ENCODE measurements around the gene MAPKAPK3. TPM values are rescaled to one million over a fixed set of nuclear protein-coding genes. Genes with fewer than 3 reads are reported as not detected.

The MAPKAPK3 gene
- total RNA-seq, 1 donor from 2014 or later: 40.3 TPM

DNA sequence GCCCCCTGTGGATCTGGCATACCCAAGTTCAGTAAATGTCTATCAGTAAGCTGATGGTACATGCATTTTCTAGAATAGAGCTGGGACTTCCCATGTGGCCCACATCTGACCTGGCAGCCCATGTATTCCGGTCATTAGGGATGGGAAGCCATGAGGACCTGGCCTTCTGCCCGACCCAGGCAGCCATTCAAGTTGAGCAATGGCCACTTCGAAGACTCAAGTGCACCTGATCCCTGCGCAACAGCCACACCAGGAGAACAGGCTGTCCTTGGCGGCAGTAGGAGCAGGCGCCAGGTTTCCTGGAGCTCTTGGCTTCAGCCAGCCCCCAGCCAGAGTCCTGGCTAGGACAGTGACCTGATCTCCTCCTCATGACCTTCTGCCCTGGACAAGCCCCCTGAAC, 33.1 kb upstream of the MAPKAPK3 start:
- Mint-ChIP-seq H3K27me3 (no peaks in the 10 kb centered on the region), H3K4me3 (no peak overlapping the region), H3K9me3 (no peaks in the 10 kb centered on the region), H3K4me1 (ENCODE audit: unreplicated experiment) (no peaks in the 10 kb centered on the region), H3K27ac (peak overlapping the region; percentile 32), H3K36me3 (no peaks in the 10 kb centered on the region)
- TF ChIP-seq CTCF (conservative IDR thresholded peaks at IDR 0.05): no peak
- no peak for DNase-seq (ENCODE audit: extremely low spot score, unreplicated experiment)

DNA sequence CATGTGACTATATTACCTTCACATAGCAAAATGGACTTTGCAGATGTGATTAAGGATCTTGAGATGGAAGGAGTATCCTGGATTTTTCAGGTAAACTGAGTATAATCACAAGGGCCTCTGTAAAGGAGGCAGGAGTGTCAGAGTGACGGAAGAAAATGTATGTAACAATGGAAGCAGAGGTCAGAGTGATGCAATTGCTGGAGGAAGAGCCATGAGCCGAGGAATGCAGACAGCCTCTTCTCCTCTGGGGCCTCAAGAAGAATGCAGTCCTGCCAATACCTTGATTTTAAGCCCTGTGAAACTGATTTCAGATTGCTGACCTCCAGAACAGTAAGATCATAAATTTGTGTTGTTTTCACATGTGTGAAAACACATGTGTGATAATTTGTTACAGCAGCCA, 32.6 kb upstream of the MAPKAPK3 start:
- no peaks in the 10 kb centered on the region for H3K9me3 Mint-ChIP-seq
- H3K36me3 Mint-ChIP-seq: no peaks in the 10 kb centered on the region
- TF ChIP-seq CTCF (conservative IDR thresholded peaks at IDR 0.05): no peak
- no peak for DNase-seq (ENCODE audit: extremely low spot score, unreplicated experiment)
- H3K27me3 Mint-ChIP-seq: no peaks in the 10 kb centered on the region
- no peak overlapping the region for H3K4me3 Mint-ChIP-seq
- no peaks in the 10 kb centered on the region for H3K4me1 Mint-ChIP-seq (ENCODE audit: unreplicated experiment)
- peak overlapping the region; percentile 32 for H3K27ac Mint-ChIP-seq

DNA sequence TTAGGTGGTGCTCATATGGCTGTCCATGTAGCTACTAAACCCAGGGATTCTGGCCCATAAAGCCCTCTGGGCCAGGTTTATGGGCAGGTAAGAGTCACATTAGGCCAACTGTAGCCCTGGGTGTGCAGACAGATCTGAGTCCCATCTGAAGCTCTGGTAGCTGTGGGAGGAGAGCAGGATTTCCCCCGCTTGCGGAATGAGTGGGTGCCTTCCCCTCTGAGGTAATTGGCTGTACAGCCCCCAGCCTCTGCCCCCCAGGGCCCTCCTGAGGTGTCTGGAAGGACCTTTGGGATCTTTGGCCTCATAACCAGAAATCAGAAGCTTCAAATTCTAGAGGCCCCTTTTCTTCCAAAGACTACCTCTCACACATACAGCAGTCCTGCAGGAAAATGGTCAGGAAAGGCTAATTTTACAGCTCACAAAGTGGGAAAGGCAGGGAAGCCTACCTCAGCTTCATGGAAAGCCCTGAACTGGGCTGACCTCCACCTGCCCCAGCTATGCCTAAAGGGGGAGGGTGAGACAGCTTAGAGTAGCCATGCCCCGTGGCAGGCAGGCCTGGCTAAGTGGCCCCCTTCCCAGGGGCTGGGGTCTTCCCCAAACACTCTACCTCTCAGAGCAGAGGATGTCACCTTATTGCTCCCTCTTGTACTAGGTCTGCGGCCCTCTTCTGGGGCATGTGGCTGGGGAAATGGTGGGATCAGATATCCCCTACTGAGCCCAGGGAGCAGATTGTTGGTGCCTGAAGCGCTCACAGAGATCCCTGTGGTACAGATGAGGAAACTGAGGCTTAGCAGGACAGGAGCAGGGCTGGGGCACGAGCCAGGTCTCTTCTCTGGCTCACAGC, 30.8 kb upstream of the MAPKAPK3 start:
- Mint-ChIP-seq H3K36me3 (no peaks in the 10 kb centered on the region), H3K4me1 (ENCODE audit: unreplicated experiment) (no peaks in the 10 kb centered on the region), H3K4me3 (no peak overlapping the region), H3K27ac (no peak overlapping the region), H3K27me3 (no peaks in the 10 kb centered on the region), H3K9me3 (no peaks in the 10 kb centered on the region)
- TF ChIP-seq CTCF (conservative IDR thresholded peaks at IDR 0.05): no peak
- DNase-seq (ENCODE audit: extremely low spot score, unreplicated experiment): no peak

- TF ChIP-seq CTCF (conservative IDR thresholded peaks at IDR 0.05): no peak
- no peaks in the 10 kb centered on the region for H3K4me1 Mint-ChIP-seq (ENCODE audit: unreplicated experiment)
- no peak for DNase-seq (ENCODE audit: extremely low spot score, unreplicated experiment)
- H3K36me3 Mint-ChIP-seq: no peaks in the 10 kb centered on the region
- no peaks in the 10 kb centered on the region for H3K27me3 Mint-ChIP-seq
- H3K4me3 Mint-ChIP-seq: no peak overlapping the region
- no peaks in the 10 kb centered on the region for H3K9me3 Mint-ChIP-seq
- no peak overlapping the region for H3K27ac Mint-ChIP-seq
Observed at GRCh38 chr3:50586763-50587070, 30.2 kb upstream of the MAPKAPK3 start.

GRCh38 chr3:50587373-50587772, 29.6 kb upstream of the MAPKAPK3 start:
- Mint-ChIP-seq H3K27me3 (no peaks in the 10 kb centered on the region), H3K9me3 (no peaks in the 10 kb centered on the region), H3K4me3 (no peak overlapping the region), H3K36me3 (no peaks in the 10 kb centered on the region), H3K27ac (no peak overlapping the region), H3K4me1 (ENCODE audit: unreplicated experiment) (peaks cover 3% of the 10 kb centered on the region)
- DNase-seq (ENCODE audit: extremely low spot score, unreplicated experiment): no peak
- TF ChIP-seq CTCF (conservative IDR thresholded peaks at IDR 0.05): no peak

Measured in type B pancreatic cell (in vitro differentiated cells).